CD14-positive monocyte (primary cell): Measurements from ENCODE around the gene SIRPB1. TPM values are rescaled to one million over a fixed set of nuclear protein-coding genes. Genes with fewer than 3 reads are reported as not detected.

ENCODE experiments used
- DNase-seq, 3 donors: peaks; one replicate each; pipeline ENCODE4 v3.0.0-alpha.2; 2011 to 2022
- H2AFZ ChIP-seq: 2 replicates; pipeline ENCODE4 v1.6.0; 2012; ENCODE audit warnings: mild to moderate bottlenecking, low read depth, low read length, inconsistent platforms; ENCODE audit not compliant: insufficient read depth, poor library complexity, severe bottlenecking
- H3K27ac ChIP-seq, 2 donors: 1 replicate in 1 of 2; 2 replicates in 1 of 2; pipeline ENCODE4 v1.5.1; 2012 to 2013; ENCODE audit warnings: low read length in 2 of 2, control low read depth in 1 of 2, inconsistent platforms in 1 of 2, low read depth in 1 of 2, mild to moderate bottlenecking in 1 of 2
- H3K27me3 ChIP-seq, 2 donors: one replicate each; pipeline versions ENCODE4 v1.6.0 to v1.6.1; 2011 to 2013; ENCODE audit warnings: low read length in 2 of 2; ENCODE audit not compliant: control insufficient read depth in 2 of 2, insufficient read depth in 2 of 2
- H3K36me3 ChIP-seq, 2 donors: replicated peaks in 1 of 2; 1 replicate in 1 of 2; 2 replicates in 1 of 2; pipeline versions ENCODE4 v1.5.1 to v1.6.1; 2012 to 2013; ENCODE audit warnings: low read length in 2 of 2, control low read depth in 1 of 2, inconsistent platforms in 1 of 2, mild to moderate bottlenecking in 1 of 2; ENCODE audit not compliant: insufficient read depth in 2 of 2, control insufficient read depth in 1 of 2
- H3K4me1 ChIP-seq, 2 donors: 1 replicate in 1 of 2; 2 replicates in 1 of 2; pipeline versions ENCODE4 v1.5.1 to v1.6.1; 2012 to 2013; ENCODE audit warnings: low read length in 2 of 2, control low read depth in 1 of 2, inconsistent platforms in 1 of 2, mild to moderate bottlenecking in 1 of 2, moderate library complexity in 1 of 2; ENCODE audit not compliant: insufficient read depth in 2 of 2, control insufficient read depth in 1 of 2
- H3K4me2 ChIP-seq: replicated peaks from 2 replicates; pipeline ENCODE3; 2012; ENCODE audit warnings: low read length, moderate library complexity, mild to moderate bottlenecking; ENCODE audit not compliant: poor library complexity, severe bottlenecking; ENCODE audit errors: extremely low read depth
- H3K4me3 ChIP-seq, 3 experiments: fragments of 200-600 bp in 1 of 3; sonication (generic) in 1 of 3; replicated peaks in 1 of 3; 1 replicate in 2 of 3; 2 replicates in 1 of 3; pipeline ENCODE4 v1.5.1; 2011 to 2013; ENCODE audit warnings: low read length in 3 of 3, mild to moderate bottlenecking in 3 of 3, control low read depth in 2 of 3, low read depth in 2 of 3, inconsistent platforms in 1 of 3, moderate library complexity in 1 of 3
- H3K79me2 ChIP-seq: 2 replicates; pipeline ENCODE4 v1.6.0; 2012; ENCODE audit warnings: mild to moderate bottlenecking, control low read depth, inconsistent platforms, low read length, moderate library complexity; ENCODE audit not compliant: insufficient read depth
- H3K9ac ChIP-seq: 2 replicates; pipeline ENCODE4 v1.6.0; 2017; ENCODE audit warnings: low read length, mild to moderate bottlenecking; ENCODE audit not compliant: insufficient read depth, poor library complexity, severe bottlenecking
- H3K9me3 ChIP-seq, 2 donors: replicated peaks in 1 of 2; 1 replicate in 1 of 2; 2 replicates in 1 of 2; pipeline versions ENCODE4 v1.5.1 to v1.6.1; 2012 to 2013; ENCODE audit warnings: low read length in 2 of 2, control low read depth in 1 of 2; ENCODE audit not compliant: control insufficient read depth in 1 of 2, insufficient read depth in 1 of 2
- H4K20me1 ChIP-seq: 2 replicates; pipeline ENCODE4 v1.6.0; 2012; ENCODE audit warnings: mild to moderate bottlenecking, low read length, control low read depth, moderate library complexity; ENCODE audit not compliant: insufficient read depth
- H3K27ac Mint-ChIP-seq, 7 donors: one replicate each; pipeline ENCODE4 v1.8.0; 2020; ENCODE audit warnings: mild to moderate bottlenecking in 7 of 7, mixed read lengths in 7 of 7, moderate library complexity in 6 of 7, inconsistent platforms in 2 of 7
- H3K27me3 Mint-ChIP-seq, 3 donors: one replicate each; pipeline ENCODE4 v1.8.0; 2021 to 2022; ENCODE audit warnings: low read depth in 3 of 3, mild to moderate bottlenecking in 3 of 3, mixed read lengths in 3 of 3, moderate library complexity in 3 of 3, inconsistent platforms in 1 of 3
- H3K36me3 Mint-ChIP-seq, 2 donors: one replicate each; pipeline ENCODE4 v1.8.0; 2020; ENCODE audit warnings: mixed read lengths in 2 of 2, inconsistent platforms in 1 of 2, mild to moderate bottlenecking in 1 of 2
- H3K4me1 Mint-ChIP-seq: one replicate; pipeline ENCODE4 v1.8.0; 2020; ENCODE audit warnings: mild to moderate bottlenecking, mixed read lengths
- H3K4me3 Mint-ChIP-seq, 2 donors: one replicate each; pipeline ENCODE4 v1.8.0; 2020; ENCODE audit warnings: mild to moderate bottlenecking in 2 of 2, mixed read lengths in 2 of 2, moderate library complexity in 1 of 2
- H3K9me3 Mint-ChIP-seq, 7 donors: one replicate each; pipeline ENCODE4 v1.8.0; 2020 to 2022; ENCODE audit warnings: mixed read lengths in 7 of 7, mild to moderate bottlenecking in 6 of 7, moderate library complexity in 6 of 7, inconsistent platforms in 2 of 7
- WGBS: methylation state at CpG from one replicate; pipeline ENCODE4 v1.1.5; 2013; ENCODE audit warnings: missing lambda C conversion rate; ENCODE audit not compliant: insufficient coverage; 5-methylcytosine and 5-hydroxymethylcytosine counted together
- intact Hi-C, 2 donors: fragments of 100-400 bp; cut with micrococcal nuclease; formaldehyde crosslinking; loops; one replicate each; pipeline versions ENCODE4 v1.15.0 to v1.15.1; 2023
- polyA plus RNA-seq, 3 donors: library from polyadenylated mRNA; depleted of rRNA in 1 of 3; unstranded in 2 of 3; stranded (reverse) in 1 of 3; fragments of 300-500 nt in 2 of 3; fragments of >200 nt in 1 of 3; fragmentation: Illumina TruSeq in 2 of 3; gene quantifications; 1 replicate in 2 of 3; 2 replicates in 1 of 3; pipeline ENCODE4 v1.2.3, GENCODE V29; 2012 to 2021
- TF ChIP-seq, protein P1 (sequence below): fragments of 200-600 bp; IDR thresholded peaks from one replicate; pipeline ENCODE4 v1.8.0; 2022; ENCODE audit warnings: antibody characterized with exemption, mild to moderate bottlenecking

SIRPB1 gene
- polyA plus RNA-seq, 3 donors = 132 to 437 (median 137) TPM

DNA sequence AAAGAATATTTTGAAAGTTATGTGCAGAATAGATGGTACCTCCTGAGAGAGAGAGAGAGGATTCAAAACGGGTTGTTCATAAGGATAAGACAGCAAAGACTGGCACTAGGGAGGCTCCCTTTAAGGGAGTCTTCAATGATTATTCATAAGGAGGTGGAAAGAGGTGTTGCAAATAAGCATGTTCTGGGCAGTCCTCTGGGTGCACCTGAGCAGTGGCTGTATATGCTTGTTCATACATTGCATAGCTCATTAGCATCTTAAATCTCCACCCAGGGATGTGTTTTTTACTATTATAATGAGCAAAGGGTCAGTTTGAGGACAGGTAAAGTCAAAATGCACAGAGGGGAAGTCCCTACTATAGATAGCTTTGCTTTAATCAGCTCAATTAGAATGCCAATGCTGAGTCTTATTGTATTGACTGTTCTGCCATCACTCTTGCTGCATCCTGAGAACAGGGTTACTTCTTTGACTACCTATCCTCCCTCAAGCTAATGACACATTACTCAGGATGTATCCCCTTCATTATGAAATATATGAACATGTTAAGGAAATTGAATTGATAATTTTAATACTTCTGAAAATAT, 47.8 kb upstream of the SIRPB1 start:
- peaks cover 8 to 13% of the 10 kb centered on the region in 2 donors for H3K4me1 ChIP-seq

DNA sequence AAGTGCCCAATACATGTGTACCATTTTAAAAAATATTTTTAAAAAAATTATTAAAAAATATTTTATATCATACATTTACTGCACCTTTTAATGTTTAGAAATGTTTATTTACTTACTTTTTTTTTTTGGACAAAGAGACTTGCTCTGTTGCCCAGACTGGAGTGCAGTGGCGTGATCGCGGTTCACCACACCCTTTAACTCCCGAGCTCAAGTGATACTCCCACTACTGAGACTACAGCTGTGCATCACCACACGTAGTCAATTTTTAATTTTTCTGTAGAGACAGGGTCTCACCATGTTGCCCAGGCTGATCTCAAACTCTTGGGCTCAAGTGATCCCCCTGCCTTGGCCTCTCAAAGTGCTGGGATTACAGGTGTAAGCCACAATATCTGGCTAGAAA, 47.0 kb upstream of the SIRPB1 start:
- Histone ChIP-seq H3K4me1 (peaks cover 9 to 16% of the 10 kb centered on the region in 2 donors), H4K20me1 (no peaks in the 10 kb centered on the region), H2AFZ (no peak overlapping the region), H3K27me3 (no peaks in the 10 kb centered on the region), H3K4me2 (no peak overlapping the region), H3K27ac (no peak overlapping the region), H3K79me2 (no peaks in the 10 kb centered on the region), H3K4me3 (no peak overlapping the region), H3K9ac (no peak overlapping the region), H3K36me3 (no peaks in the 10 kb centered on the region), H3K9me3 (no peaks in the 10 kb centered on the region)
- TF ChIP-seq, protein P1, sequence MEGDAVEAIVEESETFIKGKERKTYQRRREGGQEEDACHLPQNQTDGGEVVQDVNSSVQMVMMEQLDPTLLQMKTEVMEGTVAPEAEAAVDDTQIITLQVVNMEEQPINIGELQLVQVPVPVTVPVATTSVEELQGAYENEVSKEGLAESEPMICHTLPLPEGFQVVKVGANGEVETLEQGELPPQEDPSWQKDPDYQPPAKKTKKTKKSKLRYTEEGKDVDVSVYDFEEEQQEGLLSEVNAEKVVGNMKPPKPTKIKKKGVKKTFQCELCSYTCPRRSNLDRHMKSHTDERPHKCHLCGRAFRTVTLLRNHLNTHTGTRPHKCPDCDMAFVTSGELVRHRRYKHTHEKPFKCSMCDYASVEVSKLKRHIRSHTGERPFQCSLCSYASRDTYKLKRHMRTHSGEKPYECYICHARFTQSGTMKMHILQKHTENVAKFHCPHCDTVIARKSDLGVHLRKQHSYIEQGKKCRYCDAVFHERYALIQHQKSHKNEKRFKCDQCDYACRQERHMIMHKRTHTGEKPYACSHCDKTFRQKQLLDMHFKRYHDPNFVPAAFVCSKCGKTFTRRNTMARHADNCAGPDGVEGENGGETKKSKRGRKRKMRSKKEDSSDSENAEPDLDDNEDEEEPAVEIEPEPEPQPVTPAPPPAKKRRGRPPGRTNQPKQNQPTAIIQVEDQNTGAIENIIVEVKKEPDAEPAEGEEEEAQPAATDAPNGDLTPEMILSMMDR = no peak
- intact Hi-C loops = no loop called here
- Mint-ChIP-seq H3K4me1 (peaks cover 20% of the 10 kb centered on the region), H3K4me3 (no peak overlapping the region), H3K27me3 (peaks cover 4 to 8% (median 4%) of the 10 kb centered on the region in 3 donors), H3K9me3 (no peaks in the 10 kb centered on the region), H3K36me3 (no peaks in the 10 kb centered on the region), H3K27ac (no peak overlapping the region)
- no peak for DNase-seq
- no CpG with 5 or more reads among the region's 5 CpGs for WGBS

More for the DNA sequence above, 47.8 kb upstream of the SIRPB1 start:
- no peak overlapping the region for H3K9ac ChIP-seq
- H3K36me3 Mint-ChIP-seq = no peaks in the 10 kb centered on the region
- no peak overlapping the region for H3K4me3 Mint-ChIP-seq
- H2AFZ ChIP-seq = no peak overlapping the region
- TF ChIP-seq, protein P1 = no peak
- H3K27ac Mint-ChIP-seq = no peak overlapping the region
- no CpG with 5 or more reads among the region's 1 CpG for WGBS
- H3K9me3 Mint-ChIP-seq = no peaks in the 10 kb centered on the region
- H3K79me2 ChIP-seq = no peaks in the 10 kb centered on the region
- peaks cover 4 to 8% (median 4%) of the 10 kb centered on the region in 3 donors for H3K27me3 Mint-ChIP-seq
- DNase-seq = no peak
- peaks cover 17% of the 10 kb centered on the region for H3K4me1 Mint-ChIP-seq
- intact Hi-C loops = no loop called here
- H4K20me1 ChIP-seq = no peaks in the 10 kb centered on the region
- H3K36me3 ChIP-seq = no peaks in the 10 kb centered on the region
- no peak overlapping the region for H3K4me2 ChIP-seq
- H3K27ac ChIP-seq = no peak overlapping the region
- no peaks in the 10 kb centered on the region for H3K27me3 ChIP-seq
- H3K4me3 ChIP-seq = no peak overlapping the region
- H3K9me3 ChIP-seq = no peaks in the 10 kb centered on the region
